Neural progenitor cell (in vitro differentiated cells): ENCODE measurements around the gene TCF3. TPM values are rescaled to one million over a fixed set of nuclear protein-coding genes. Genes with fewer than 3 reads are reported as not detected.
A peak's percentile ranks its signal among the peaks of the same experiment; 100 is the strongest.

Experiments used
- DNase-seq: peaks from one replicate; pipeline ENCODE4 v3.0.0-alpha.2; 2016; ENCODE audit warnings: low spot score
- H2AFZ ChIP-seq: fragments of 200-600 bp; sonication (generic); replicated peaks from 2 replicates; pipeline ENCODE4 v1.6.1; 2016; ENCODE audit warnings: antibody characterized with exemption
- H3F3A ChIP-seq: fragments of 200-600 bp; sonication (generic); 2 replicates; pipeline ENCODE4 v1.6.1; 2016; ENCODE audit warnings: antibody characterized with exemption, low read depth
- H3K27ac ChIP-seq: fragments of 200-600 bp; sonication (generic); 2 replicates; pipeline ENCODE4 v1.5.1; 2016; ENCODE audit warnings: mild to moderate bottlenecking
- H3K27me3 ChIP-seq: fragments of 200-600 bp; sonication (generic); 2 replicates; pipeline ENCODE4 v1.6.1; 2016; ENCODE audit warnings: mild to moderate bottlenecking, moderate library complexity
- H3K36me3 ChIP-seq: fragments of 200-600 bp; sonication (generic); 2 replicates; pipeline ENCODE4 v1.5.1; 2016
- H3K4me1 ChIP-seq: fragments of 200-600 bp; sonication (generic); 2 replicates; pipeline ENCODE4 v1.6.1; 2016; ENCODE audit warnings: mixed run types
- H3K4me2 ChIP-seq: fragments of 200-600 bp; sonication (generic); 2 replicates; pipeline ENCODE4 v1.6.1; 2016
- H3K4me3 ChIP-seq: fragments of 200-600 bp; sonication (generic); 2 replicates; pipeline ENCODE4 v1.5.1; 2016
- H3K79me2 ChIP-seq: fragments of 200-600 bp; sonication (generic); 2 replicates; pipeline ENCODE4 v1.6.1; 2016; ENCODE audit warnings: low read depth
- H3K9ac ChIP-seq: fragments of 200-600 bp; sonication (generic); 2 replicates; pipeline ENCODE4 v1.6.1; 2016
- H3K9me3 ChIP-seq: fragments of 200-600 bp; sonication (generic); 2 replicates; pipeline ENCODE4 v1.5.1; 2016; ENCODE audit warnings: low read depth
- H4K20me1 ChIP-seq: fragments of 200-600 bp; sonication (generic); 2 replicates; pipeline ENCODE4 v1.6.1; 2016; ENCODE audit warnings: low read depth
- H3K27ac Mint-ChIP-seq: 3 replicates; pipeline ENCODE4 v1.8.0; 2021; ENCODE audit warnings: mixed read lengths
- H3K27me3 Mint-ChIP-seq: 2 replicates; pipeline ENCODE4 v1.8.0; 2022; ENCODE audit warnings: low read depth, mild to moderate bottlenecking, inconsistent platforms, moderate library complexity, mixed read lengths; ENCODE audit not compliant: insufficient read depth
- H3K36me3 Mint-ChIP-seq: 3 replicates; pipeline ENCODE4 v1.8.0; 2021; ENCODE audit warnings: mixed read lengths
- H3K4me1 Mint-ChIP-seq: 3 replicates; pipeline ENCODE4 v1.8.0; 2021; ENCODE audit warnings: mixed read lengths
- H3K4me3 Mint-ChIP-seq: 3 replicates; pipeline ENCODE4 v1.8.0; 2021; ENCODE audit warnings: mild to moderate bottlenecking, moderate library complexity, mixed read lengths
- H3K9me3 Mint-ChIP-seq: 3 replicates; pipeline ENCODE4 v1.8.0; 2020; ENCODE audit warnings: mixed read lengths
- CTCF ChIP-seq: fragments of 200-600 bp; sonication (generic); IDR thresholded peaks from 2 replicates; pipeline ENCODE4 v1.5.1; 2017; ENCODE audit warnings: antibody characterized with exemption, mild to moderate bottlenecking
- EZH2 ChIP-seq: fragments of 200-600 bp; sonication (generic); IDR thresholded peaks from 2 replicates; pipeline ENCODE4 v1.6.1; 2017; ENCODE audit warnings: antibody characterized with exemption, mild to moderate bottlenecking, moderate library complexity
- EZH2phosphoT487 ChIP-seq: fragments of 200-600 bp; sonication (generic); IDR thresholded peaks from 2 replicates; pipeline ENCODE4 v1.6.1; 2017; ENCODE audit warnings: antibody characterized with exemption
- total RNA-seq: library from RNA; depleted of rRNA; stranded (reverse); fragments of >200 nt; gene quantifications from 2 replicates; pipeline ENCODE4 v1.2.3, GENCODE V29; 2015; ENCODE audit warnings: low replicate concordance

TCF3 gene
- total RNA-seq, 1 donor from 2014 or later, result 131 TPM

- Histone ChIP-seq H2AFZ (no peak overlapping the region), H3K4me1 (no peaks in the 10 kb centered on the region), H3K9ac (no peak overlapping the region), H3K4me2 (no peak overlapping the region), H3K27ac (no peak overlapping the region), H3K27me3 (no peaks in the 10 kb centered on the region), H3F3A (peaks cover 3% of the 10 kb centered on the region), H3K79me2 (no peaks in the 10 kb centered on the region), H3K9me3 (no peaks in the 10 kb centered on the region), H3K36me3 (no peaks in the 10 kb centered on the region), H3K4me3 (no peak overlapping the region), H4K20me1 (no peaks in the 10 kb centered on the region)
- H3K9me3 Mint-ChIP-seq, result no peaks in the 10 kb centered on the region
- H3K27me3 Mint-ChIP-seq, result peaks cover 13% of the 10 kb centered on the region
- H3K27ac Mint-ChIP-seq, result no peak overlapping the region
- no peaks in the 10 kb centered on the region for H3K4me1 Mint-ChIP-seq
- no peak overlapping the region for H3K4me3 Mint-ChIP-seq
- DNase-seq, result no peak
- TF ChIP-seq EZH2phosphoT487 (no peak), EZH2 (no peak), CTCF (no peak)
- no peaks in the 10 kb centered on the region for H3K36me3 Mint-ChIP-seq
Measured at GRCh38 chr19:1659084-1659427, 6.6 kb upstream of the TCF3 start.

- H3K27ac Mint-ChIP-seq, result no peak overlapping the region
Measured at GRCh38 chr19:1658150-1659083, 6.0 kb upstream of the TCF3 start.

GRCh38 chr19:1657746-1658145 is 5.3 kb upstream of the TCF3 start:
- H3K36me3 ChIP-seq, result no peaks in the 10 kb centered on the region
- no peaks in the 10 kb centered on the region for H3K9me3 ChIP-seq
- H3K4me3 ChIP-seq, result no peak overlapping the region
- H4K20me1 ChIP-seq, result no peaks in the 10 kb centered on the region
- H3K27me3 ChIP-seq, result no peaks in the 10 kb centered on the region
- H3K4me2 ChIP-seq, result no peak overlapping the region
- H3K27ac ChIP-seq, result no peak overlapping the region
- peaks cover 3% of the 10 kb centered on the region for H3K4me1 Mint-ChIP-seq
- no peak for DNase-seq
- no peaks in the 10 kb centered on the region for H3K36me3 Mint-ChIP-seq
- H3K4me1 ChIP-seq, result no peaks in the 10 kb centered on the region
- no peak overlapping the region for H3K9ac ChIP-seq
- TF ChIP-seq EZH2phosphoT487 (no peak), CTCF (no peak), EZH2 (no peak)
- H2AFZ ChIP-seq, result no peak overlapping the region
- no peaks in the 10 kb centered on the region for H3K9me3 Mint-ChIP-seq
- no peak overlapping the region for H3K4me3 Mint-ChIP-seq
- H3F3A ChIP-seq, result peaks cover 4% of the 10 kb centered on the region
- no peaks in the 10 kb centered on the region for H3K79me2 ChIP-seq
- H3K27me3 Mint-ChIP-seq, result peaks cover 13% of the 10 kb centered on the region
- H3K27ac Mint-ChIP-seq, result no peak overlapping the region

More at GRCh38 chr19:1658150-1659083, 6.0 kb upstream of the TCF3 start:
- Histone ChIP-seq H2AFZ (no peak overlapping the region), H3K27me3 (no peaks in the 10 kb centered on the region), H3K9me3 (no peaks in the 10 kb centered on the region), H3K4me1 (no peaks in the 10 kb centered on the region), H3K4me3 (no peak overlapping the region), H4K20me1 (no peaks in the 10 kb centered on the region), H3F3A (peaks cover 4% of the 10 kb centered on the region), H3K36me3 (no peaks in the 10 kb centered on the region), H3K27ac (no peak overlapping the region), H3K4me2 (no peak overlapping the region), H3K9ac (no peak overlapping the region), H3K79me2 (no peaks in the 10 kb centered on the region)
- Mint-ChIP-seq H3K4me1 (no peaks in the 10 kb centered on the region), H3K27me3 (peaks cover 13% of the 10 kb centered on the region), H3K36me3 (no peaks in the 10 kb centered on the region), H3K9me3 (no peaks in the 10 kb centered on the region), H3K4me3 (no peak overlapping the region)
- no peak for TF ChIP-seq EZH2
- no peak for DNase-seq

GRCh38 chr19:1656988-1657536 is 4.6 kb upstream of the TCF3 start:
- H3K27me3 Mint-ChIP-seq, result peaks cover 12% of the 10 kb centered on the region

More at GRCh38 chr19:1656988-1657536, 4.6 kb upstream of the TCF3 start:
- no peaks in the 10 kb centered on the region for H4K20me1 ChIP-seq
- H3K36me3 ChIP-seq, result no peaks in the 10 kb centered on the region
- H3K9me3 Mint-ChIP-seq, result no peaks in the 10 kb centered on the region
- H3K4me1 ChIP-seq, result no peaks in the 10 kb centered on the region
- no peaks in the 10 kb centered on the region for H3K27me3 ChIP-seq
- no peak overlapping the region for H3K9ac ChIP-seq
- H3K4me1 Mint-ChIP-seq, result peaks cover 3% of the 10 kb centered on the region
- H3K27ac ChIP-seq, result no peak overlapping the region
- no peak overlapping the region for H2AFZ ChIP-seq
- peaks cover under 1% of the 10 kb centered on the region for H3K79me2 ChIP-seq
- no peak overlapping the region for H3K4me2 ChIP-seq
- peaks cover 4% of the 10 kb centered on the region for H3F3A ChIP-seq
- H3K9me3 ChIP-seq, result no peaks in the 10 kb centered on the region
- no peak overlapping the region for H3K4me3 Mint-ChIP-seq
- no peak for DNase-seq
- peak overlapping the region; percentile 85 for H3K27ac Mint-ChIP-seq
- TF ChIP-seq EZH2 (no peak), CTCF (no peak), EZH2phosphoT487 (no peak)
- no peak overlapping the region for H3K4me3 ChIP-seq
- H3K36me3 Mint-ChIP-seq, result no peaks in the 10 kb centered on the region
